GM19468 (cell line): ENCODE measurements around the gene ANK2.

Source experiments
- ATAC-seq: cut with Tn5 transposase; IDR thresholded peaks from one replicate; pipeline ENCODE4 v1.9.1; 2021; ENCODE audit warnings: mild to moderate bottlenecking, moderate library complexity, moderate number of reproducible peaks; ENCODE audit not compliant: unreplicated experiment; ENCODE audit errors: extremely low read depth

ANK2 gene

DNA sequence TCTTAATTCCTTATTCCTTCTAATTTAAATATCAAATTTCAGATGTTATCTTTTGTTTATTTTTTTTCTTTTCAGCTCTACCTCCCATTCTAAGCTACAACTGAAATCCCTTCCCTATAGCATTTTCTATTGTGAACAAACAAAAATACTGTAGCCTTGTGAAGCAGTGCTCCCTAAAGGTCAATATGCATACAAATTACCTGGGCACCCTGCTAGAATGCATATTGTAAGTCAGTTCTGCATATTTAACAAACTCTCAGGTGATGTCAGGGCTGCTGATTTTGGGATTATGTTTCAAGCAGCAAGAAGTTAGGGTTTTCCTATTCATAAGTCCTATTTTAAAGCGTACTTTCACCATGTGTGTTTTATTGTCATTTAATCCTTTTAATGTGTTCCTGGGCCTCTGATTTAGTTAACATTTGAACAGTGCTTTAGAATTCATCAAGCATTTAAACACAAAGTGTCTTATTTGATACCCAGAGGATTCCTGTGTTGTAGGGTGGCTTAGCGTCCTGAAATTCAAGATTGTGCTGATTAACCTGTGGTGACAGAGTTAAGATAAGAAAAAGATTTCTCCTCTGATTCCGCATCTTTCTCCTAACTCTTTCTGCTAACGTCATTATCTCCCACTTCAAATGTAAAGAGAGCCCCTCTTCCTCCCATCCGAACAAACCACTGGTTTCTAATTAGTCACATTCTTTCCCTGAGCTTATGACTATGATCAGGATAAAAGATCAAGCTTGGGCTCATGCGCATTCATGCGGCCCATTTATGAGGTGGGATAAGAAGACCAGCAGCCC, 221.3 kb downstream of the ANK2 start:
- no peak for ATAC-seq

DNA sequence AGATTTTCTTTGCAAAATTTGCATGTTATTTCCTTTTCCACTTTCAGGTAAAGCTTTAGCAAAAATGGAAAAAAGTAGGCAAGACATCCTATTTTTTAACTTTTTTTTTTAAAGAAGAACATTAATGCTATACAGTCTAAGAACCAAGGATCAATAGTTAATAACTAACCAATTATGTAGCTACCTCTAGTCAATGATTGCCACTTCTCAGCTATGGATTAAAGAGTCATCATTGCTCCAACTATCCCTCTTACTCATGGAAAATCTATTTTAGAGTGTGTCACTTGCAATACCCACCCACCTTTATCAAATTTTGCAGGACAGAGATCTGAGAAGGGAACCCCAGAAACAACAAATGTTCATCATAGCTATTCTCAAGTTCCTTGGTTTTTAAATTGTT, 223.1 kb downstream of the ANK2 start:
- ATAC-seq: no peak

GRCh38 chr4:113273721-113274220, 224.3 kb downstream of the ANK2 start:
- no peak for ATAC-seq

GRCh38 chr4:113276464-113277170, 227.2 kb downstream of the ANK2 start:
- no peak for ATAC-seq

- peak; percentile 87 for ATAC-seq
Measured at GRCh38 chr4:113278324-113278934, 229.0 kb downstream of the ANK2 start.

DNA sequence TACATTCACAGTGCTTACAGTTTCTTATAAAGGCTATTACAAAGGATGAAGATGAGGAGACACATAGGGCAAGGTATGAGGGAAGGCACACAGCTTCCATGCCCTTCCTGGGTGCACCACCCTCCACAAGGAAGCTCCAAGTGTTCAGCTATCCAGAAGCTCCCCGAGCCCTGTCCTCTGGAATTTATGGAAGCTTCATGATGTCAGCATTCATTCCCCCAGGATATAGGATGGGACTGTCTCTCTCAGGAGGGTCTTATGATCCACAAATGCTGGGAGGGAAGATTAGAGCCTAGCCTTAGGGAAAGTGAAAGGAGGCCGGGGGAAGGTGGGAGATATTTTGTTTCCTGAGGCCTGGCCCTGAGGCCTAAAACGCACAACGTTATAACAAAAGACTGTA, 236.0 kb downstream of the ANK2 start:
- no peak for ATAC-seq

DNA sequence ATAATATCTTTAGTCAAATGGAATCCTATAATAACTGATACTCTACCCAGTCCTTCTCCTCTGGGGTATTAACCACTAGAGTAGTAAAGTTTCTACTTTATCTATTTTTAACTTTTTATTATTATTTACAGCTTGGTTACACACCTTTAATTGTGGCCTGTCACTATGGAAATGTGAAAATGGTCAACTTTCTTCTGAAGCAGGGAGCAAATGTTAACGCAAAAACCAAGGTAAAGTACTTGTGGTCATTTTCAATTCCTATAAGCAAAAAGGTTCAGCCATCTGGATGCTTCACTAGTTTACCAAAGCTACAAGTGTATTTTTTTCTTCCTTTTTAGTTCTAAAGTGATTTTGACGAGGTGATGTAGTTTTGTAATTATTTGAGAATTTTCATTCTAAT, 238.8 kb downstream of the ANK2 start:
- ATAC-seq: no peak

DNA sequence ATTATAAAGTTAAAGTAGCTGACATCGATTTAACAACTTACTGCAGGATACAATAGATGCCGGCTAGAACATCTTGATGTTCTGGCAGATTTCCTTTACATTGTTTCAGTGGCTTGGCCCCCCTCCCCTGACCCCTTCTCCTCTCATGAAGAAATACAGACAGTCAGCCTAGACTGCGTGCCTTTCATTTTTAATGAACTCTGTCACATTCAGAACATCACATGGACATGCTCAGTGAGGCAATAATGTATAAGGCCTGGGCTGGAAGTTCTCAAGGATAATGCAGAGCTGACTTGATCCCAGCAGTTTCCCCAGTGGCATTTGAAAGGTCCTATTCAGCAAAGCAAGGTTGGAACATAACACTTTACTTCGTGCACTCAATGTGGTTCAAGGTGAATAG, 239.2 kb downstream of the ANK2 start:
- ATAC-seq: no peak

DNA sequence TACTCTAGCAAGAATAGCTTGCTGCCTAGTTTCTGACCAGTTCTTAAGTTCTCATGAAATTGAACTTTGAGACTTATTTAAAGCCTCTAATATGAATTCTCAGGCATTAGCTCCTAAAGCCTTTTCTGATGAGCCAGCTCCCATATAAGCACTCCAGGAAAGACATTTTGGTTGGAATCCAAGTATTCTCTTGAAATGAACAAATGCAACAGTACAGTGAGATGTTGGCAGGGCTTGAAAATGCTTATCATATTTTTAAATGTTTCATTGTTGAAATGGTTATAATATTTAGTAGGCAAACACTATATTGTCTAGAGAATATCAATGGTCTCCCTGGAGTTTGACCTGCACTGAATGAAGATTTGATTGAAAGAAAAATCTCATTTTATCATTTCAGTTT, 240.3 kb downstream of the ANK2 start:
- no peak for ATAC-seq

DNA sequence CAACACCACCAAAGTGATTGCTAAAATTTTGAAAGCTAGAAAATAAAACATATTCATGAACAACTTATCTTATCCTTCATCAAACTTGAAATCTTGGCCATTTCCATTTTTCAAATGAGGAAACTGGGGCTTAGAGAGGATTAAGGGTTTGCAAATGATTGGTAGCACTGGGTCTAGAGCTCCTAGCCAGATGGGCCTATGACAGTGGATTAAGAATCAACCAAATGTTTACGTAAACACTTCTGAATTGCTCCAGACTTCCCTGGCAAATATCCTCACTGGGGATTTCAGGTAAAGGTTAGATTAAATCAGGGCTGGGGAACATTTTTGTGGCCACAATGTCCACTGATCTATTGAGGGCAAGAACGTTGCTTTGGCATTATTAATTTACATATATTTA, 241.2 kb downstream of the ANK2 start:
- no peak for ATAC-seq

DNA sequence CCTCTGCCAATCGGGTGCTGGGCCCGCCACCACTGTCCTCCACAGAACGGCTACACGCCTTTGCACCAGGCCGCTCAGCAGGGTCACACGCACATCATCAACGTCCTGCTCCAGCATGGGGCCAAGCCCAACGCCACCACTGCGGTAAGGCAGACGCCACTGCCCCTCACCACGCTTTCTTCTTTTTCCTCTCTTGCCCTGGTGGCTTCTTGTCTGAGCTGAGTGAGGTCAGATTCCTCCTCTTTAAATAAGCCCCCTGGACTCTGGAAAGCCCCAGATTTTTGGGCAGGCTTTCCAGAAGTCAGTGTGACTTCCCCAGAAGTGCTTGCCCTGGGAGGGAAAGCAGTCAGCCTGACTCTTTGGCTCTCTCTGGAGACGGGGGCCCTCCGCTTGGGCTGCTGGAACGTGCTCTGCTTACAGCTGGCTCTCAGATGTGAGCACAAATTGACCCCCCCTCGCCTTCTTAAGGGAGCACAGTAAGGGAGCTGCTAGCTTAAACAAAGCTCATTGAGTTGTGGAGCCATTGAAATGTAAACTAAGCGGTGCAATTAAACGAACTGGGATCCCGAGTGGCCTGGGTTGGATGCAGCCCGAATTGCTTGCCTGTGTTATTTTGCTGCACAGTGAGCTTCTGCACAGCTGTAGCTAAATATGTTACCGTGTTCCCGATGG, 243.1 kb downstream of the ANK2 start:
- no peak for ATAC-seq

- no peak for ATAC-seq
Measured at GRCh38 chr4:113293043-113293560, 243.6 kb downstream of the ANK2 start.

GRCh38 chr4:113293674-113294073, 244.2 kb downstream of the ANK2 start:
- ATAC-seq: no peak

- no peak for ATAC-seq
Measured at GRCh38 chr4:113294908-113295307, 245.5 kb downstream of the ANK2 start.

DNA sequence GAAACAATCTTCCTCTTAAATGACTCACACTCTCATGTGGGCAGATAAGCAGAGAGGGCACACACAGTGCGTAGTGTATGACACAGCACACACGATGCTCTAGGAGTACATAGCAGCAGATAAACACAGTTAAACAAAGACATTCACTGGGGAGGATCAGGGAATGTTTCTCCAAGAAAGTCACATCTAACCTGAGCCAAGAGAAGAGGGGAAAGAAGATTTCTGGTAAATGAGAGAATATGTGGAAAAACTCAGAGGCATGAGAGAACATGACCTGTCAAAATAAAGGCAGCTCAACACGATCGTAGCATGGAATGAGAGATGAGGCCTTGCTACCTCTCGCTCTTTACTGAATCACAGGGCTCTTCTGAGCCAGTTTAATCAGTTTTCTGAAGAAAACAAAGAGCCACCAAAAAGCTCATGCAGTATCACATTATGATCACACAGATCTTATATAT, 251.0 kb downstream of the ANK2 start:
- no peak for ATAC-seq

- ATAC-seq: no peak
Measured at GRCh38 chr4:113302051-113302450, 252.6 kb downstream of the ANK2 start.

GRCh38 chr4:113303315-113303714, 253.9 kb downstream of the ANK2 start:
- no peak for ATAC-seq

GRCh38 chr4:113311047-113311446, 261.6 kb downstream of the ANK2 start:
- ATAC-seq: no peak

GRCh38 chr4:113312529-113312928, 263.1 kb downstream of the ANK2 start:
- ATAC-seq: no peak

GRCh38 chr4:113314426-113314825, 265.0 kb downstream of the ANK2 start:
- ATAC-seq: no peak
